ENCODE results near the gene ANXA2R.

ANXA2R gene

GRCh38 chr5:43044181-43044914, 4.2 kb upstream of the ANXA2R start:
- Histone ChIP-seq H3K36me3 (replicated peaks) (no peaks in the 10 kb centered on the region), H3K9me3 (no peaks in the 10 kb centered on the region), H3K4me1 (peaks cover 7% of the 10 kb centered on the region; the same call in 1 of the 2 replicates), H3K4me3 (no peak overlapping the region), H3K27me3 (ENCODE audit: low read depth) (no peaks in the 10 kb centered on the region)
- in situ Hi-C loops (cut with MboI; ENCODE audit: low sequenced_read_pairs) = no loop called here
- DNase-seq (ENCODE audit: low spot score in 2 of 2) = no peak

DNA sequence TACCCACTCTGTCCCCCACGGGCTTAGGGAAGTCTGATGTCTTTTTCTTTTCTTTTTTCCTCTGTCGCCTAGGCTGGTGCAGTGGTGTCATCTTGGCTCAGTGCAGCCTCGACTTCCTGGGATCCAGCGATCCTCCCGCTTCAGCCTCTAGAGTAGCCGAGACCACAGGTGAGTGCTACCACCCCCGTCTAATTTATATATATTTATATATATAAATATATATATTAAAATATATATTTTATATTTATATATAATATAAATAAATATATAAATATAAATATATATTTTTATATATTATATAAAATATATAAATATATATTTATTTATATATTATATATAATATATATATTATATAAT, 3.3 kb upstream of the ANXA2R start:
- no peaks in the 10 kb centered on the region for H3K9me3 ChIP-seq
- H3K36me3 ChIP-seq (replicated peaks) = no peaks in the 10 kb centered on the region
- no peak for DNase-seq (ENCODE audit: low spot score in 2 of 2)
- peak overlapping the region; percentile 42 for H3K4me3 ChIP-seq
- in situ Hi-C loops (cut with MboI; ENCODE audit: low sequenced_read_pairs) = no loop called here
- H3K4me1 ChIP-seq = peaks cover 5% of the 10 kb centered on the region; the same call in 1 of the 2 replicates
- H3K27me3 ChIP-seq (ENCODE audit: low read depth) = no peaks in the 10 kb centered on the region

- no peaks in the 10 kb centered on the region for H3K36me3 ChIP-seq (replicated peaks)
- H3K9me3 ChIP-seq = no peaks in the 10 kb centered on the region
- DNase-seq (ENCODE audit: low spot score in 2 of 2) = peak; percentile 67 to 81
- peaks cover 8% of the 10 kb centered on the region for H3K4me1 ChIP-seq
- peak overlapping the region; percentile 42 for H3K4me3 ChIP-seq
- in situ Hi-C loops (cut with MboI; ENCODE audit: low sequenced_read_pairs) = no loop called here
- H3K27me3 ChIP-seq (ENCODE audit: low read depth) = no peaks in the 10 kb centered on the region
Observed at GRCh38 chr5:43042626-43043399, 2.7 kb upstream of the ANXA2R start.

DNA sequence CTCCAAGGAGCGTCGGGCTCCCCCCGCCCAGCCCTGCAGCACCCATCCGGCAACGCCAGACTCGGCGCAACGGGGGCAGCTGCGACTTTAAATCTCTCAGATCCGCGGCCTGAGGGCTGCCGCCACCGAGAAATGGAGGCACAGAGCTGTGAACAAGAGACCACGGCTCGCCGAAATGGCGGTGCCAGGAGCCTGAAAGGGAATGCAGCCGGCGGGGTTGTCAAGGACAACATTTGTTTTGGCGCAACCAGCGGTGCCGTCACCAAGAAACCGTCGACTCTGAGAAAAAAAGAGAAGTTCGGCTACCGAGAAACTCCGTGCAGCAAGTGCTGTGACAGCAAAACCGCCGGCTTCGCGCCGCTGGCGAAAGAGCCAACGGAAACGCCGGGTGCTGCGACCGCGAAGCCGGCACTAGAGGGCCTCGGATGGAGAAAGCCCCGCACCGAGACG, 2.1 kb upstream of the ANXA2R start:
- peak; percentile 65 to 74 for DNase-seq (ENCODE audit: low spot score in 2 of 2)
- peak overlapping the region; percentile 42 for H3K4me3 ChIP-seq
- peaks cover 11% of the 10 kb centered on the region for H3K4me1 ChIP-seq
- no peaks in the 10 kb centered on the region for H3K9me3 ChIP-seq
- no peaks in the 10 kb centered on the region for H3K36me3 ChIP-seq (replicated peaks)
- H3K27me3 ChIP-seq (ENCODE audit: low read depth) = no peaks in the 10 kb centered on the region
- in situ Hi-C loops (cut with MboI; ENCODE audit: low sequenced_read_pairs) = no loop called here

DNA sequence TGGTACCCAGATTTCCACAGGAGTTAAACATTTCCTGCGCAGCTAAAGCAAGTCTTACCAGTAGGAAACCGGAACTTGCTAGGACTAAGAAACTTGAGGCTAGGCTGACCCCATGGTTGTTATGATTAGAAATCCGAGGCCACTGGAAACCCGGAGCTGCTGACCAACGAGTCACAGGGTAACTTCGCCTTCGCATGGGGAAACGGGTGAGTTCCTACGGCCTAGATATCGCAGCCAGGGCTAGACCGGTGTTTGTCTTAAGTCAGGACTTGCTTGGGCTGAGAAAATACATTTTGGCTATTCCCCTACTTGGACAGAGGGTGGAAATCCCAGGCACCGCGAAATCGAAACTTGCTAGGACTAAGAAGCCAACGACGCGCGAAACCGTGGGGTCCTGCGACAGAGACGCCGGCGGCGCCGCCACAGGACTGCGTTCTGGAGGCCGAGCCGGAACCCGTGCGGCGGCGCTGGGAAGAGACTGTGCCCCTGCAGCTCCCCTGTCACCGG, 1.6 kb upstream of the ANXA2R start:
- no peaks in the 10 kb centered on the region for H3K27me3 ChIP-seq (ENCODE audit: low read depth)
- peak; percentile 36 to 74 for DNase-seq (ENCODE audit: low spot score in 2 of 2)

DNA sequence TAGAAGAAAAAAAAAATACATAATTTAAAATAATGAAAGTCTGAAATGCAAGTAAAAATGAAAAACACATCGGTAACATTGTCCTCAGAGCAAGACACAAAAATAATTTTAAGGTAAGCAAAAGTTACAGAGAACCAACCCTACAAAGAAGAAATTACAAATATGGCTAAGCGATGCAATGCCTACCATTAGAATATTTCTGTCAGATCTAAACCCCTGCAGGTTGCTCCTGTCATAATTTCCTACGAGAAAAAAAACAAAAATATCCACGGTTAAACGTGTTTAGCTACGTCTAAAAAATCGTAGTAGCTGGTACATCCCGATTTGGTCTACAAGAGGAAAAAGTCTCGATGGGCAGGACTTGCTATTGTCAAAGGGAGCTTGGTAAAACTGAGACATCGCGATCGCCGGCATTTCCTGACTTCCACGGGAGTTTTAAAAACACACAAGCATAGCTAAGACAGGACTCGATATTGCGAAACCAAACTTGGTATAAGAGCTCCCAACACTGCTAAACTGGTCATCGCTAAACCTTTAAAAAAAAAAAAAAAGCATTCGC, 1.1 kb upstream of the ANXA2R start:
- in situ Hi-C loops (cut with MboI; ENCODE audit: low sequenced_read_pairs) = no loop called here
- no peaks in the 10 kb centered on the region for H3K27me3 ChIP-seq (ENCODE audit: low read depth)

More for the DNA sequence above, 1.6 kb upstream of the ANXA2R start:
- H3K9me3 ChIP-seq = no peaks in the 10 kb centered on the region
- in situ Hi-C loops (cut with MboI; ENCODE audit: low sequenced_read_pairs) = no loop called here
- peaks cover 11% of the 10 kb centered on the region for H3K4me1 ChIP-seq
- H3K36me3 ChIP-seq (replicated peaks) = no peaks in the 10 kb centered on the region
- H3K4me3 ChIP-seq = peak overlapping the region; percentile 42

GRCh38 chr5:43039471-43040286, 440 bp downstream of the ANXA2R start:
- no peaks in the 10 kb centered on the region for H3K36me3 ChIP-seq (replicated peaks)
- H3K4me1 ChIP-seq = peaks cover 11% of the 10 kb centered on the region
- no peaks in the 10 kb centered on the region for H3K27me3 ChIP-seq (ENCODE audit: low read depth)
- H3K4me3 ChIP-seq = peak overlapping the region; percentile 42
- in situ Hi-C loops (cut with MboI; ENCODE audit: low sequenced_read_pairs) = no loop called here
- H3K9me3 ChIP-seq = no peaks in the 10 kb centered on the region
- DNase-seq (ENCODE audit: low spot score in 2 of 2) = peak; percentile 83 to 84

More for the DNA sequence above, 1.1 kb upstream of the ANXA2R start:
- Histone ChIP-seq H3K4me1 (peaks cover 11% of the 10 kb centered on the region), H3K36me3 (replicated peaks) (no peaks in the 10 kb centered on the region), H3K4me3 (peak overlapping the region; percentile 42), H3K9me3 (no peaks in the 10 kb centered on the region)
- DNase-seq (ENCODE audit: low spot score in 2 of 2) = peak in 1 of 2 experiments; percentile 36

DNA sequence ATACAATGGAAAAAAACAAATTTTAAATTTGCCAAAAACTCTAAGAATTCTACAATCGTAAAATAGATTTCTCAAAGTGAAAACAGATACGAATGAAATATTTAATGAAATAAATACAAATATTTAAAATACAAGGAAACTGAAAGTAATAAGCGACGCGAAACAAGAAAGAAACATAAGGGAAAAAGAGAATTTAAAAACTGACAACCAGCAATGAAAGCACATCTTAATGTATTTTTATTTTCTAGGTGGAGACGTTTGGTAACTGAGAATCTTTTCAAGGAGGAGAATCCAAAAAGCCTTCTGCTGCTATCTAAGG, 1.0 kb downstream of the ANXA2R start:
- DNase-seq (ENCODE audit: low spot score in 2 of 2) = no peak
- peak overlapping the region; percentile 42 for H3K4me3 ChIP-seq
- H3K9me3 ChIP-seq = no peaks in the 10 kb centered on the region
- H3K36me3 ChIP-seq (replicated peaks) = no peaks in the 10 kb centered on the region
- in situ Hi-C loops (cut with MboI; ENCODE audit: low sequenced_read_pairs) = no loop called here
- H3K27me3 ChIP-seq (ENCODE audit: low read depth) = no peaks in the 10 kb centered on the region
- H3K4me1 ChIP-seq = peaks cover 11% of the 10 kb centered on the region

DNA sequence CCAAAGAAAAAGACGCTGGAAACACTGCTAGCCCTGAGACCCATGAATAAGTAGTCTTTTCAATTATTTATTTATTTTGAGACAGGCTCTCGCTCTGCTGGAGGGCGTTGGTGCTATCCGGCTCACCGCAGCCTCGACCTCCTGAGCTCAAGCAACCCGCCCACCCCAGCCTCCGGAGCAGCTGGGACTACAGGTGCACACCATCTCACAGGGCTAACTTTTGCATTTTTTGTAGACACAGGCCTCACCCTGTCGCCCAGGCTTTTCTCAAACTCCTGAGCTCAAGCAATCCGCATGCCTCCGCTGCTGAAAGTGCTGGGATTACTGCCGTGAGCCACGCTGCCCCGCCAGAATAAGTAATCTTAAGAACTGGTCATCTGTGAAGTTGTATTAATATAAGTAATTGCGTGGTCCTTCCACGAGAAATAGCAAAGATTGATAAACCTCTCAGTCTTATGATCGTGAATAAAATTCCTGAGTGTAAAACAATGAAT, 1.6 kb downstream of the ANXA2R start:
- no peaks in the 10 kb centered on the region for H3K27me3 ChIP-seq (ENCODE audit: low read depth)
- no peaks in the 10 kb centered on the region for H3K9me3 ChIP-seq
- DNase-seq (ENCODE audit: low spot score in 2 of 2) = peak; percentile 47 to 62
- peaks cover 11% of the 10 kb centered on the region for H3K4me1 ChIP-seq
- in situ Hi-C loops (cut with MboI; ENCODE audit: low sequenced_read_pairs) = no loop called here
- H3K4me3 ChIP-seq = peak overlapping the region; percentile 42
- H3K36me3 ChIP-seq (replicated peaks) = no peaks in the 10 kb centered on the region

GRCh38 chr5:43037636-43038495, 2.3 kb downstream of the ANXA2R start:
- Histone ChIP-seq H3K4me1 (peaks cover 10% of the 10 kb centered on the region), H3K9me3 (no peaks in the 10 kb centered on the region), H3K27me3 (ENCODE audit: low read depth) (no peaks in the 10 kb centered on the region), H3K4me3 (peak overlapping the region; percentile 42), H3K36me3 (replicated peaks) (no peaks in the 10 kb centered on the region)
- peak; percentile 28 to 60 for DNase-seq (ENCODE audit: low spot score in 2 of 2)
- in situ Hi-C loops (cut with MboI; ENCODE audit: low sequenced_read_pairs) = no loop called here

DNA sequence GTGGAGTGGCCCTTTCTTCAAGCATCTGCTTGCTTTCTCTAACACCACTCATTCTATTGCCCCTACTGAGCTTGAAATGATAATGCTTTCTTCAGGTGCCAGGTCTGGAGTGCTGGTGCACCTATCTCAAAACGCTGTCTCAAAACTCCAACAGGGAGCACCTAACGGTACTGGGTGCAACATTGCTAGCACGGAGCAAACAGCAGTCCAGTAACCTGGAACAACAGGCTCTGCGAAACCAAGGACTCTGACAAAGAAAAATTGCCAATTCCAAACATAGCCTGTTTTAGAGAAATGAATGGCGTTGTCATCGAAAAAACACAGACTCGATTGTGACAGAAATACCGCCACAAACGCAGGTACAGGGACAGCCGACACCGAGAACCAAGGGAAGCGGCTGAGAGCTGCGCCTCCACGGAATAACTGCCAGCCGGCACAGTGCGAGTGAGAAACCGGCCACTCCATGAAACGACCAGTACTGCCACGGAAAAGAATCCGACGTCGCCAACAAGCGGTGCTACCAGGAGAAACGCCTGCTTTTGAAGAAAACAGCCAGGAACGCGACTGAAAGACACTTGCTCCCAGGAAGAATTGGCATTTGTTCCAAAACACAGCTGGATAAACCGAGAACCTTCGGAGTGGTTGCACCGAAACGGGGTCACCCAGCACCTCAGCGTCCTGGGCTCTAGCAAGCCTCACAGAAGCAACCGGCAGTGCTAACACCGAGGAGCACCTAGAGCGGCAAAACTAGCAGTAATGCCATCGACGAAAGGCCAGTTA, 3.1 kb downstream of the ANXA2R start:
- no peak for DNase-seq (ENCODE audit: low spot score in 2 of 2)
- Histone ChIP-seq H3K36me3 (replicated peaks) (no peaks in the 10 kb centered on the region), H3K27me3 (ENCODE audit: low read depth) (no peaks in the 10 kb centered on the region), H3K4me3 (no peak overlapping the region), H3K4me1 (peaks cover 6% of the 10 kb centered on the region; the same call in 1 of the 2 replicates), H3K9me3 (no peaks in the 10 kb centered on the region)
- in situ Hi-C loops (cut with MboI; ENCODE audit: low sequenced_read_pairs) = no loop called here

- no peak for DNase-seq (ENCODE audit: low spot score in 2 of 2)
- Histone ChIP-seq H3K36me3 (replicated peaks) (no peaks in the 10 kb centered on the region), H3K4me3 (no peak overlapping the region), H3K9me3 (no peaks in the 10 kb centered on the region), H3K4me1 (peaks cover 6% of the 10 kb centered on the region; the same call in 1 of the 2 replicates), H3K27me3 (ENCODE audit: low read depth) (no peaks in the 10 kb centered on the region)
- in situ Hi-C loops (cut with MboI; ENCODE audit: low sequenced_read_pairs) = no loop called here
Observed at GRCh38 chr5:43036409-43036808, 3.7 kb downstream of the ANXA2R start.

Measured in HAP-1 (cell line).